GM21367 (cell line): ENCODE data around the gene MMP15.
"Not testable (repeated sequence)": the region's sequence is repeated elsewhere in the genome, so short reads cannot be mapped to it uniquely, and the experiment has no call there.

ENCODE experiments used
- ATAC-seq: cut with Tn5 transposase; IDR thresholded peaks from one replicate; pipeline ENCODE4 v1.9.1; 2021; ENCODE audit not compliant: unreplicated experiment

Gene MMP15

DNA sequence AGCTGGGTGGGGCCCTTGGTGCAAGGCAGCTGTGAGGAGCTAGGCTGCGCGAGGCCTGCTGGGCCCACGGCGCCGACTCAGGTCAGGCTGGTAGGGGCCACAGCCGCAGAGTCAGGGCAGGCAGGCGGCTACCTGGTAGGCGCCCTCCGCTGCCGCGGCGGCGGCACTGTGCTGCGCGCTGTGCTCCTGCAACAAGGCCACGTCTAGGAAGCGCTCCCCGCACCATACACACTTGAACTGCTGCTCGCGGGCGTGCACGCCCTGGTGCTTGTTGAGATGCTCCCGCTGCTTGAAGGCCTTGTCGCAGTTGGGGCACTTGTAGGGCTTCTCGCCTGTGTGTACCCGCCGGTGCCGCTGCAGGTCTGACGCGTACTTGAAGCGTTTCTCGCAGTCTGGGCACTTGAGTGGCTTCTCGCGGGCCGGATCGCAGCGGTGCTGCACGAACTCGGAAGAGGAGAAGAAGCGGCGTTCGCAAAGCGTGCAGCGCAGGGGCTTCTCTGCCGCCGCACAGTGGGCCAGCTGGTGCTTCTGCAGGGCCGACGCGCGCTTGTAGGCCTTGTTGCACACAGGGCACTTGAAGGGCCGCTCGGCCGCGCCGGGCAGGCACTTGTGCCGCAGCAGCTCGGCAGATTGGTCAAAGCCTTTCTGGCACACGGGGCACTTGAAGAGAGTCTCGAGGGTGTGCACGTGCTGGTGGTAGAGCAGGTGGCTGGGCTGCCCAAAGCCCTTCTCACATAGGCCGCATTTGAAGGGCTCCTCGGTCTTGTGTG is 29.0 kb upstream of the MMP15 start:
- ATAC-seq: no peak

DNA sequence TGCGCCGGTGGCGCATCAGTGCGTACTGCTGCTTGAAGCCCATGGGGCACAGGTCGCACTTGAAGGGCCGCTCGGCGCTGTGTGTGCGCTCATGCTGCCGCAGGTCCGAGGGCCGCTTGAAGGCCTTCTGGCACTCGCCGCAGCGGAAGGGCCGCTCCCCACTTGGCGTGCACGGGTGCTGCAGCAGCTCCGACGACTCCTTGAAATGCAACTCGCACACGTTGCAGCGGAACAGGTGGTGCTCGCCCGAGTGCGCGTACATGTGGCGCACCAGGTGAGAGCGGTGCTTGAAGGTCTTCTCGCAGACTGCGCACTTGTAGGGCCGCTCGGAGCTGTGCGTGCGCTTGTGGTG is 28.4 kb upstream of the MMP15 start:
- ATAC-seq: no peak

DNA sequence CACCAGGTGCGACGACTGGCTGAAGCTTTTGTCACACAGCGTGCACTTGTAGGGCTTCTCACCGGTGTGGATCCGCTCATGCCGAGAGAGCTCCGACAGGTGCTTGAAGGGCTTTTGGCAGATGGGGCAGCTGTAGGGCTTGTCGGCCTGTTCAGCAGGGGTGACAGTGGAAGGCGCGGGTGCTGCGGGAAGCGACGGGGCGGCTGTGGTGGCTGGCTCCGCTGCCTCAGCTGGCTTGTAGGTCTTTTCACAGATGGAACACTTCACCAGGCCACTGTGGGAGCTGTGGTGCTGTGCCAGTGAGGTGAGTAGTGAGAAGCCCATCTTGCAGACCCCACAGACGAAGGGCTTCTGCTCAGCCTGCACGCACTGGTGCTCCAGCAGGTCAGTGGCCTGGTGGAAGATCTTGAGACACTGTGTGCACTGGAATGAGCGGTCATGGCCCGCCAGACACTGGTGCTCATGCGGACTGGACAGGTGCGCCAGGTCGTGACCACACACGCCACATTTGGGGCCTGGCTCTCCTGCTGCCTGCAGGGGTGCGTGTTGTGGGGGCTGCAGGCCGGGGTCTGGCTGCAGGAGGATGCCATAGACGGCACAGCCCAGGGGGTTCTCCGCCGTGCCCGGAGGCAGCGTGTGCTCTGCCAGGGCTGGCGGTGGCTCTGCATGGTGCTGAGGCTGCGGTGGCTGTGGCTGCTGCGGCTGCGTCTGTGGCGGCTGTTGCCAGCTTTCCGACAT is 27.9 kb upstream of the MMP15 start:
- ATAC-seq: no peak

DNA sequence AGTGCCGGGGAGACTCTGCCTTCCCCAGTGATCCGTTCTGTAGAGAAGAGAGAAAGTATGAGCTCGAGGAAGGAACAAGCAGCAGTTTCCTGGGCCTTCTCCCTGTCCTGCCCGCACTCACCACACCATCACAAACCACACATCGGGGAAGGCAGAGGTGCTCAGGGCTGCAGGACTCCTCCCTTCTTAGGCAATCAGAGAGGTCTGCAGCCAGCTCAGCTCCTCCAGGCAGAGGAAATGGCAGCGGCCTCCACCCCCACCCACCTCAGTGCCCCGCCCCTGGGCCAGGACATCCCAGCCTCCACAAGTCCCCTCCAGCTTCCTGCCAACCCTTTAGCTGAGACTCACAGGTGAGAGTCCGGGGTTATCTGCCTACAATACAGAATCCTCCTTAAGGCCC is 27.1 kb upstream of the MMP15 start:
- no peak for ATAC-seq

DNA sequence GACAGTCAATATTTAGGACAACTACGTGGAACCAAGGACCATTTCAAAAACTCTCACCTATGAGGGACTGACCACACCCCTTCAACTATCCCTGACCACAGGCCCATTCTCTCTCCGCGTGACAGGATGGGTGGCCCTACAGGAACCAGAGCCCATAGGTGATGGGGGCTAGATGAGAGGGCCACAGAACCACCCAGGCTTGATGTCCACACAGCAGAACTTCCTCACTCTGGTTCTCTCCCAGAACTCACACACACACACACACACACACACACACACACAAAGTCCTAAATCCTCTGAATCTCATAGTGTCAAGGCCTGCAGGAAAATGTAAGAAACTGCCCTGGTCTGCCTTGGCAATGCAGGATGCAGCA is 26.6 kb upstream of the MMP15 start:
- ATAC-seq: no peak

DNA sequence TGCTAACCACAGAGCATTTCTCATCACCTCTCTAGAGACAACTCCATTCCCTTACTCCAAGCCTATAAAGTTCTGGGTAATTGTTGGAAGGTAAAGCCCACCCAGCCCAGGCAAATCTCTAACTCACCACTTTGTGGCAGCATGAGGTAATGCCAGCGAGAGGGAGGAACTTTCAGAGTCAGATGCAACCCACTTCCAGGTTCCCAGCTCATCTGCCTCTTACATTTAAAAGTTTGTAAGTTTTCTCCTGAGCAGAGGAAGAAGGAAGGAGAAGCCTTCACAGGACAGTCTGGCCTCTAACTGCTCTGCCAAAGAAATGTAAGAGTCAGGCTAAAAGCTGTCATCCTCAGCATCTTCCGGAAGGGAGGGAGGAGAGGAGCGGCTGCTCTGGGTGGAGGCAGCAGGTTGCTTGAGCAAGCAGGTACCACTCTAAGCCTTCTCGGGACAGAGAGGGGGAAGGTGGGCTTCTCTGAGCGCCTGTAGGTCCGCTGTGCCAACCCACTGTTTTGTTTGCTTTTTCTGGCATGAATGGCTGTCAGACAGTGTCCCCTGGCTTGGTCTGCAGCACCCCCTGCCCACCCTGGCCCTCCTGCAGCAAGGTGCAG is 26.1 kb upstream of the MMP15 start:
- ATAC-seq: no peak

DNA sequence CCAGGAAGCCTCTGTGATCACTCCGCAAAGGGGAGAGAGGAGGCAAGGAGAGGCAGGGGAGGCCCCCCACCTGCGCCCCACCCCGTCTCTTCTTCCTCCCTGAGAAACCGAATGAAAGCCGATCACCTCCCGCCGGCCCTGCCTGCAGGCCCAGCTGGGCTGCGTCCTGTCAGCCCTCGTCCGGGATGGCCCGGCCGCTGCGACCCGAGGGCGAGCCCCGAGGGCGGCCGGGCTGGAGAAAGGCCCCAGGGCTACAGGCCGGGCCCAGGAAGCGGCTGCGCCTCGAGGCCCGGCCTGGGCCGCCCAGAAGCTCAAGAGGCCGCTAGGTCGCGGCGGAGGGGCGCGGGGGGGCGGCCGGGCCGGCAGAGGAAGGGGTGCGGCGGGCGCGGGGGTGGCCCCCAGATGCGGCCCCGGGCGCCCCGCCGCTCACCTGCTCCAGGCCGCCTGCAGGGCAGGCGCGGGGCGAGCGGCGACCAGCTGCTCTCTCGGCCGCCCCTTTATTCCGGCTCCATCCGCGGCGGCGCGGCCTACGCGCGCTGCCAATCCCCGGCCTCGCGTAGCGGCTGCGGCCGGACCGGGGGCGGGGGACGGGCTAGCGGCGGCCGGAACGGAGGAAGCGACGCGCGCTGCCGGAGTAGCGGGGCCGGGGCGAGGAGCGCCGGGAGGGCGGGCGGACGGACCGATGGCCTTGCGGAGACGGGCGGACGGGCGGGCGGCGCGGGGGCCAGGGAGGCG is 25.4 kb upstream of the MMP15 start, which contains the start of gene ZNF319:
ZNF319 (minus strand) TSS at position 702 of the 735 bp plus-strand sequence. CDS start 2,407 bp downstream, outside the sequence.
- peak; percentile 22 for ATAC-seq

DNA sequence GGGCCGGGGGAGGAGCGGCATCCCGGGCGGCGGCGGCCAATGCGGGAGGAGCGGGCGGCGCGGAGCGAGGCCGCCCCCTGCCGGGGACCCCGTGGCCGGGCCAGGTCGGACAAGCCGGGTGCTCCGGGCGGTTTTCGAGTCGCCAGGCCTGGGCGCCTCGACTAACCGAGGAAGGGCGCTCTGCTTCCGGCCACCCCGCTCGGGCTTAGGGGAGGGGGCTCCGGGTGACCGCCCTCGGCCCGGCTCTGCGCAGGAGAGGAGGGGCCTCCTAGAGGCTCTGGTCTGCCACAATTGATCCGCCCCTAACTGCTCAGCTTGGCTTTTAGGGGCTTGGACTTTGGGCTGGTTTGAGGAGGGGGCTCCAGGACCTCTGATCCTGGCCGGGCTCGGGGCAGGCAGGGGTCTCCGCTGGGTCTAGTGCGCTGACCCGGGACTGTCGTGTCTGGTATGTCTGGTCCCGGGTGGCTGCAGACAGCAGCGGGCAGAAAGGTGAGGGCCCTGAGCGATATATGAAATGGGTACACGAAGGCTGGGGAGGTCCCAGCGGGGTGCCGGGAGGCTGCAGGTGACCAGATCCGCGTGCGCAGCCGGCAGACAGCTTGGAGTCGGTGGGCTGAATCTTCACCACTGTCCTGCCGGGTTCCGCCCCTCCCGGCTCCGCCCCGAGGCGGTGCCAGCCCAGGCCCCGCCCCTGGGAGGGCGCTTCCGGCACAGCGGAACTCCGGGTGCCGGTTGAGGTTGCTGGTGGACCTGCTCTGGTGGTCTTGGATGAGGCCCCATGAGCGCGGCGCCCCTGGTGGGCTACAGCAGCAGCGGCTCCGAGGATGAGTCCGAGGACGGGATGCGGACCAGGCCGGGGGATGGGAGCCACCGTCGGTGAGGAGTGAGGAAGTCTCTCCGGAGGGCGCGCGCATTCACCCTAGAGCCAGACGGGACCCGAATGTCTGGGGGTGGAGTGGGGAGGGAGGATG is 24.6 kb upstream of the MMP15 start, which contains the start of gene USB1:
USB1 (plus strand) TSS at position 702 of the 971 bp plus-strand sequence; CDS start at position 779, 77 bp downstream.
- peak; percentile 73 for ATAC-seq

DNA sequence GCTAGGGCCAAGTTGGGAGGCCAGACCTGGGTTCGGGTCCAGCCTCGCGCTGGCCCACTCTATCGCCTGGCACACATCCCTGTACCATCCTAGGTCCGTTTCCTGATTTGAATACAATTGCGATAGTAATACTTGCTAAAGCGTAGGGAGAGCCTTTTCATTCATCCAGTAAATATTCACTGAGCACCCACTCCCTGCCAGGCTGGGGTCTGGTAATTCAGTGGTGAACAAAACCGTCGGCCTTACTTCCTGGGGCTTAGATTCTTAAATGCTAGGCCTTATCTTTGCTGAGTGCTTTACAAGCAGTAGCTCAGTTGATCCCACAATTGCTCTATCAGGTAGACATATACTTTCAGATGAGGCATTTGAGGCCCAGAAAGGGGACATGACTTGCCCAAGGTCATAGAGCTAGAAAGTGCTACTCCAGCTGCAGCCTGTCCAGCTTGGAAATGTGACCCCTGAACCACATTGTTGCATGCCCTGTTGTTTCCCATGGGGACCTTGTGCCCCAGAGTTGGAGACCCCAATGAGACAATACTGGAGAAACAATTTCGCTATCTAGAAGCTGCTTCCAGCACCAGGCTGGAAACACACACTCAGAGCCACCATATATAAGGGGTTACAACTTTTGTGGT is 23.7 kb upstream of the MMP15 start:
- ATAC-seq: no peak

DNA sequence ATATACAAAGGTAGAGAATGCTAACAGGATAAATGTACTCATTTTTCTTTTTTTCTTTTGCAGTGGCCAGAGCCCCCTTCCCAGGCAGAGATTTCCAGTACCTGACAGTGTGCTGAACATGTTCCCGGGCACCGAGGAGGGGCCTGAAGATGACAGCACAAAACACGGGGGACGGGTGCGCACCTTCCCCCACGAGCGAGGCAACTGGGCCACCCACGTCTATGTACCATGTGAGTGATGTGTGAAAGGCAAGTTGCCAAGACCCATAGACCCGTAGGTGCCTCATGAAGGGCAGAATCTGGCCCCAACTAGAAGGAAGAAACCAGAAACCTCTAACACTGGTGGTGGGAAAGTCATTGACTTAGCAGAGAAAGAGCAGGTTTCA is 23.1 kb upstream of the MMP15 start:
- no peak for ATAC-seq

DNA sequence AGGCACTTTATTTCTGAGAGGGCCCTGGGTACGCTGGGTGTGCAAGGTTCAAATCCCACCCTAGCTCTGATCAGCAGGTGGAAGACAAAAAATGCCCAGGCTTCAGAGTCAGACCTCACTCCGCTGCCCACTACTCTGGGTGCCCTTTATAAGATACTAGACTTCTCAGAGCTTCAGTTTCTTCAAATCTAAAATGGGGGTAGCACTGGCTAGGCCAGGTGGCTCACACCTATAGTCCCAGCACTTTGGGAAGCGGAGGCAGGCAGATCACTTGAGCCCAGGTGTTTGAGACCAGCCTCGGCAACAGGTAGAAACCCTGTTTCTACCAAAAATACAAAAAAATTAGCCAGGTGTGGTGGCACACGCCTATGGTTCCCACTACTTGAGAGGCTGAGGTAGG is 22.6 kb upstream of the MMP15 start:
- no peak for ATAC-seq

DNA sequence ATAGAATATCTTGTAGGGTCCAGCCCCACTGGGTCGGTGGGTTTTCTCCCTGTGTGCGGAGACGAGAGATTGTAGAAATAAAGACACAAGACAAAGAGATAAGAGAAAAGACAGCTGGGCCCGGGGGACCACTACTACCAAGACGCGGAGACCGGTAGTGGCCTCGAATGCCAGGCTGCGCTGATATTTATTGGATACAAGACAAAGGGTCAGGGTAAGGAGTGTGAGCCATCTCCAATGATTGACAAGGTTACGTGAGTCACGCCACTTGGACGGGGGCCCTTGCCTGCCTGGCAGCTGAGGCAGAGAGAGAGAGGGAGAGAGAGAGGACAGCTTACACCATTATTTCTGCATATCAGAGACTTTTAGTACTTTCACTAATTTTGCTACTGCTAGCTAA is 20.8 kb upstream of the MMP15 start:
- not testable (repeated sequence) for ATAC-seq

DNA sequence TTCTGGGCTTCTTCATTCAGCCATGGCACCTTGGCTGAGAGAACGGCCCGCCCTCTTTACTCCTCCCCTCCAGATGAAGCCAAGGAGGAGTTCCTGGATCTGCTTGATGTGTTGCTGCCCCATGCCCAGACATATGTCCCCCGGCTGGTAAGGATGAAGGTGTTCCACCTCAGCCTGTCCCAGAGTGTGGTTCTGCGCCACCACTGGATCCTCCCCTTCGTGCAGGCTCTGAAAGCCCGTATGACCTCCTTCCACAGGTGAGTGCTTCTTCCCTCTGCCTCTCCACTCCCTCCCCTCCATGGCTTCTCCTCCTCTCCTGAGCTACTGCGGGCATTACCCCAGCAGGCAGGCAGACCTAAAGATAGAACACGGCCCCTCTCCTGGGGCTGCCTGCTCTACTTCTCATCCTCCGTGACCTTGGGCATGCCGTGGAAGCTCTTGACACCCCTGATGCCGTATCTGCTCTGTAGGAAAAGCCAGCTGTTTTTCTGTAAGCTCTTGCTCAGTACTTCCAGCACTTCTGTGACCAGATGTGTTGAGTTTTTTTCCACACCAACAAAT is 15.6 kb upstream of the MMP15 start:
- no peak for ATAC-seq

DNA sequence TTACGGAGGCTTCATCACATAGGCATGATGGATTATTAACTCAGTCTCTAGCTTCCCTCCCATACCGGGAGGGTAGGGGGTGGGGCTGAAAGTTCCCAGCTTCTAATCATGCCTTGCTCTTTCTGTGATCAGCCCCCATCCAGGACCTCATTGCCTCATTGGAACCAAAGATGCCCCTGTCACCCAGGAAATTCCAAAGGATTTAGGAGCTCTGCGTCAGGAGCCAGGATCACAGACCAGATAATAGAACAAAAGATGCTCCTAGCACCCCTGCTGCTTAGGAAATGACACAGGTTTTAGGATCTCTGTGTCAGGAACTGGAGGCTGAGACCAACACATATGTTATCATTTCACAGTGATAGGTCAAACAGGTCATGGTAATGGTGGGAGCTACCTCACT is 14.7 kb upstream of the MMP15 start:
- no peak for ATAC-seq

DNA sequence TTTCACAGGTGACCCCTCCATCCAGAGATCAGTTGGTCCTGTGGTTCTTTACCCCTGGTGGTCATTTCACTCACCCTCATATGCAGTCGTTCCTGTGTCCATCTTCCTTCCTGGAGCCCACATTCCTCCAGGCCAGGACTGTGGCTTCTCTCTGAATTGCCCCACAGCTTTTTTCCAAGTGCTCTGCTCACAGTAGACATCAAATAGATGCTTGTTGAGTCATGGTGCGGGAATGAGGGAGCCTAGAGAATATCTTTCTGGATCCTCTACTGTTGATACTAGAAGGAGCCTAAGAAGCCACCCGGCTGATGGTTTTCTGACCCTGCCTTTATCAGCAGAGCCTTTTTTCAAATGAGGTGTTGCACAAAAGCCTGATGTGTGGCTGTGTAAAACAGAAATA is 13.9 kb upstream of the MMP15 start:
- ATAC-seq: no peak

DNA sequence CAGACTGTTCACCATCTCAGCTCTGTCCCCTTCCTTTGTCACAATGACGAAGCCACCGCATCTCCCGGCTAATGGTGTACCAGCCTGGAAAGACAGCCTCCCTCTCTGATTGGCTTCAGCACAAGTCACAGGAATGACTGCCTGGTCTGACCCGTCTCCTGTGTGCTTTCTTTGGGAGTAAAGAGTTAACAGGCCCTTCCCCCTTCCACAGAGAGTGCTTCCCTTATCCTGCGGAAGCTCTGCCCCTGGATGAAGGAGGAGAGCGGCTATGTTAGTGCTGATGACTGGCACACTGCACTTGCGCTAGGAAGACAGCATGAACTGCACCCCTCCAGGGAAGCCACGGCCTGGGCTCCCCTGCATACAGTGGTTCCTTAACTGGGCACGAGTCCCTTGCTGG is 13.1 kb upstream of the MMP15 start:
- ATAC-seq: no peak

DNA sequence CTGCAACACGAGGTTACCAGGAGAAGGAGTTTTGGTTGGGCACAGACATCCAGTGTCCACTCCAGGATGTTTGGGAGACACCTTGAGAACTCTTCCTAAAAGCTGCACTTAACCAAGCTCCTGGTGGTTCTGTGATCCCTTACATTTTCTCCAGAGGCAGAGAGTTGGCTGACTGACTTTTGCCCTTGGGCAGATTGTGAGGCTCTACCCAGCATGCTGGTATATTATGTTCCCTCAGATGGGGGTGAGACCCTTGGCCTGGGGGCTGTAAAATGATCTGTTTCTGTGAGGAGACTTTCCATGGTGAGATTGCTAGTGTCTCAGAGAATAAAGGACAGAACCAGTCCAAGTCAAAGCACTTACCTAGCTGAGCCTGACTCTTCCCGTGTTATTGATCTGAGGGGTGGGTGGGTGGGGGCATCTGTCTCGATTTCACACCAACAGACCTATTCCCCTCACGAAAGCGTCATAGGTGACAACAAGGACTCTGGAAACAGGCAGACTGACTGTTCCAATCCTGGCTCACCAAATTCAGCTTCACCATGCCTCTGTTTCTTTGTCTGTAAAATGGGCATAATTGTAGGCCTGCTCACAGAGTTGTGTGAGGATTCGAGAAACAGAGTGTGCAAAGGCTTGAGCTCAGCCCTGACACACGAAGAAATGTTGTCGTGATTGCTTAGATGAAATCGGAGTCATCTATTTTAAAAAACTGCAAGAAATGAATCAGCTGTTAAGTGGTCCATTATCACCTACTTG is 12.2 kb upstream of the MMP15 start:
- no peak for ATAC-seq

DNA sequence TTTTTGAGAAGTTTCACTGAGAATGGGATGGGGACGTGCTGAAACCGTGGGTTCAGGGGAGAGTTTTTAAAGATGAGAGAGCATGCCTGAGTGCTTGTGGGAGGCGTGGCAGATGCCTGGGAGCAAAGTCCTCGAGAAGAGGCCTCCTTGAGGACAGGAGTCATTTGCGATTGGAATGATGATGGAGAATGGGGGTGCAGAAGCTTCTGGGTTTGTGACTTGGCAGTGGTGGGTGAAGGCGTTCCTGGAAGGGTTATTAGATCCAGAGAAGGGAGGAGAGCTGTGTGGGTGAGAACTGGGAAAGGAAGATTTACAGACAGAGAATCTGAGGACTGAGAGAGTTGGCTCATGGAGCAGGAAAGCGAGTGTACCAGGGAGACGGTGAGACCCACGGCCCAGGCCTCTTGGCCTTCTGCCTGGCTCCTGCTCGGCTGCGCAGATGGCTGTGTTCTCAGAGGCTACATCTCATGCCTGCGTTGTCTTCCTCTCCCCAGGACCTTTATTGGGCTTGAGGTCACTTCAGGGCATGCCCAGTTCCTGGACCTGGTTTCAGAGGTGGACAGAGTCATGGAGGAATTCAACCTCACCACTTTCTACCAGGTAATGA is 8.6 kb upstream of the MMP15 start:
- ATAC-seq: no peak
